C4-2B (cell line): Measurements from ENCODE around the gene DBNDD1.
"Not testable (repeated sequence)": the region's sequence is repeated elsewhere in the genome, so short reads cannot be mapped to it uniquely, and the experiment has no call there.

ENCODE experiments used
- H3K27ac ChIP-seq: fragments of 450-650 bp; 2 replicates; pipeline ENCODE4 v1.5.1; 2017
- CTCF ChIP-seq: fragments of 450-650 bp; conservative IDR thresholded peaks from 2 replicates; pipeline ENCODE4 v1.5.1; 2017; ENCODE audit warnings: mild to moderate bottlenecking
- ZFX ChIP-seq: fragments of 450-650 bp; IDR thresholded peaks from 2 replicates; pipeline ENCODE4 v1.6.1; 2017

Gene DBNDD1

DNA sequence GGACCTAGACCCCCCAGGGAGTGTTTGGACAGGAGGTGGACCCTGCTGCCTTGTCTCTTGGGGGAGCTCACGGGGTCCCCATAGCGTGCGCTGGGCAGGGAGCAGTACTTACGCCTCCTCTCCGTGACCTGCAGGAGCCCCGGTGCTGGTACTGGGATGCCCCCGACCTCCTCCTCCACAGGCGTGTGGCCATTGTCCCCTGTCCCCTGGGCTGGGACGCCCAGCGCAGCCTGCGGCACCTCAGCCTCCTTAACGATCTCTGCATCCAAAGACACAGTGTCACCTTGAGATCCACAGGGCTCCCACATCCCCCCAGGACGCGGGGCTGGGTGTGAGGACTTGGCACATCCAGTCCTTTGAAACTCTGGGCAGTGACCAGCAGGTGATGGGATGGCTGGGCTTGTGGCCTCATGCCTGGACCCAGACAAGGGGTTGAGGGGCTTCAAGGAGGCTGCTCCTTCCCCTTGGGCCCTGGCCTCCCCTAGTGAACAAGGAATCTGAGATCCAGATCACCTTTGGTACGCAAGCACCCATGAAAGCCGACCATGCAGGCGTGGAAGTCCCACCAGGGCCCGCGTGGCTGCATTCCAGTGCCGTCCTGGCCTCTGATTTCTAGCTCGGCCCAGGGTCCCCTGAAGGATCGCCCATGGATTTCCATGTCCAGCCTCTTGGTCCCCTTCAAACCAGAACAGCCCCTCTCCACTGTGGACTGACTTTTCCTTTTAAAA, 9.9 kb downstream of the DBNDD1 start:
- no peak for TF ChIP-seq ZFX
- TF ChIP-seq CTCF: no peak

DNA sequence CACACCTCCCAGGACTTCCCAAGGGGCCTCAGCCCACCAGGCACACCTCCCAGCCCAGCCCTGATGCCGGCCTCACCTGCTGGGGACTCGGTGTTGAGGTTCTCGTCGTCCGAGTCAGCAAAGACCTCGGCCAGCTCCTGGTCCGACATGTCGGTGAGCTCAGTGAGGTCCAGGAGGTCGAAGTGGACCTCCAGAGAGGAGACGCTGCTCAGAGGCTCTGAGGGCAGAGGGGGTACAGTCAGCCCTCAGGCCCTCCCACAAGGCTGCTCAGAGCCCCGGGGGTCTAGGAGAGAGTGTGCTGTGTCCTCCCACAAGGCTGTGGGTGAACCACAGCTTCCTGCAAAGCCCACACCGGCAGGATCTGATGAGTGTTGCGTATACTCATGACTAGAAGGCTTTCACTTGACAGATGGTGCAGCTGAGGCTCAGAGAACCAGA, 10.5 kb downstream of the DBNDD1 start:
- TF ChIP-seq ZFX: no peak
- no peak for TF ChIP-seq CTCF
- no peak overlapping the region for H3K27ac ChIP-seq

More for the DNA sequence above, 9.9 kb downstream of the DBNDD1 start:
- no peak overlapping the region for H3K27ac ChIP-seq

- not testable (repeated sequence) for H3K27ac ChIP-seq
Observed at GRCh38 chr16:90007635-90008234, 11.5 kb downstream of the DBNDD1 start.

DNA sequence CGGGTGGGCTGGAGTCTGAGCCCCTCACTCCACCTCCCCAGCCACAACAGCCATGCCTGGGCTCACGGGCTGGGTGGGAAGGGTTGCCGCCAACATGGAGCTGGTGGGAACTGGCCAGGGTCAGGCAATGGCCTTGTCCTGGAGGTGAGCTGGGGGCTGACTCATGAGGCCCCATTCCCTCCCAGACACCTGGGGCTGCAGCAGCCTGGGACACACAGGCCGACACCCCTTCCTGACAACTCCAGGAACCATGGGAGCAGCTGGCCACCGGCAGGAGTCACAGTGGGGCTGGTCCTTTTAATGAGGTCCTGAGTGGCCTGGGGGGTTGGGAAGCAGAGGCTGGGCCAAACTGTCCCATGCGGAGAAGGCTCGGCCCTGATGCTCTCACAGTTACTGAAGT, 12.2 kb downstream of the DBNDD1 start:
- TF ChIP-seq CTCF (no peak), ZFX (no peak)
- no peak overlapping the region for H3K27ac ChIP-seq

- H3K27ac ChIP-seq: no peak overlapping the region
- TF ChIP-seq ZFX (no peak), CTCF (no peak)
Observed at GRCh38 chr16:90005956-90006663, 13.1 kb downstream of the DBNDD1 start.

DNA sequence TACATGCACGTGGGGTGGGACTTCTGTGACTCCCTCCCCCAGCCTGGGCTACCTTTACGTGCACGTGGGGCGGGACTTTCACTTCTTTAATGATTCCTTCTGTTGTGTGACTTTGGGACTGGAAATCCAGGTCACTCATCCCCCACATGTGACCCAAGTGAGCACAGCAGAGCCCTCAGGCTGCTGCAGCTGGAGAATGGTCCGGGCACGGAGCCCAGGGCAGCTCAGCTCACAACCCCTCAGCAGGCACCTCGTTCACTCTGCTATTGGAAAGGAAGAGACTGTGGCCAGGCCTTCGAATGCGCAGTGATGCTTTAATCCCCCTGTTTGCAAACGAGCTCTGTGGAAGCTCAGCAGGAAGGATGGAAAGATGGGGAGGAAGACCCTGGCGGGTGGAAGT, 14.7 kb downstream of the DBNDD1 start:
- TF ChIP-seq ZFX: no peak
- TF ChIP-seq CTCF: no peak
- H3K27ac ChIP-seq: no peak overlapping the region

- no peak overlapping the region for H3K27ac ChIP-seq
- no peak for TF ChIP-seq CTCF
- TF ChIP-seq ZFX: no peak
Observed at GRCh38 chr16:90002759-90003158, 16.5 kb downstream of the DBNDD1 start.
